Stimulated activated CD8-positive, alpha-beta memory T cell treated with anti-CD3 and anti-CD28 coated beads, Interleukin-15, amount 100 ng/mL, for 1 hour (primary cell): ENCODE data around the gene NRIP2.

Experiments used
- DNase-seq: peaks from one replicate; pipeline ENCODE4 v3.0.0-alpha.2; 2020; ENCODE audit warnings: low read depth

The NRIP2 gene

DNA sequence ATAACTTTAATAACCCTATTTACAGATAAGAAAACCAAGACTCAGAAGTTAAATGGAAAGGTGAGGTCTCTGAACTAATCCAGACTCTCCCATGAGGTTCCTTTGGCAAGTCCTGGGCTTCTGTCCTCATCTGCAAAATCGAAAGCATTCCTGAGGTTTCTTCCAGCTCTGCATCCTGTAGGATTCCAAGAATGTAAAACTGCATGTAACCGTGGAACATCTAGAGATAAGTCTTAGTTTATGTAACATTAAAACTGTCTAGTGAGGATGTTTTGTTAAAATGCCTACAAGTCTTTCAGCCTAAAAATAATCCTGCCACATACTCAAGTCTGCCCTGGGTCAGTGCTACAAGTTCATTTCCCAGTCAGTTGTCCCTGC lies 29.7 kb downstream of the NRIP2 start:
- DNase-seq: no peak

DNA sequence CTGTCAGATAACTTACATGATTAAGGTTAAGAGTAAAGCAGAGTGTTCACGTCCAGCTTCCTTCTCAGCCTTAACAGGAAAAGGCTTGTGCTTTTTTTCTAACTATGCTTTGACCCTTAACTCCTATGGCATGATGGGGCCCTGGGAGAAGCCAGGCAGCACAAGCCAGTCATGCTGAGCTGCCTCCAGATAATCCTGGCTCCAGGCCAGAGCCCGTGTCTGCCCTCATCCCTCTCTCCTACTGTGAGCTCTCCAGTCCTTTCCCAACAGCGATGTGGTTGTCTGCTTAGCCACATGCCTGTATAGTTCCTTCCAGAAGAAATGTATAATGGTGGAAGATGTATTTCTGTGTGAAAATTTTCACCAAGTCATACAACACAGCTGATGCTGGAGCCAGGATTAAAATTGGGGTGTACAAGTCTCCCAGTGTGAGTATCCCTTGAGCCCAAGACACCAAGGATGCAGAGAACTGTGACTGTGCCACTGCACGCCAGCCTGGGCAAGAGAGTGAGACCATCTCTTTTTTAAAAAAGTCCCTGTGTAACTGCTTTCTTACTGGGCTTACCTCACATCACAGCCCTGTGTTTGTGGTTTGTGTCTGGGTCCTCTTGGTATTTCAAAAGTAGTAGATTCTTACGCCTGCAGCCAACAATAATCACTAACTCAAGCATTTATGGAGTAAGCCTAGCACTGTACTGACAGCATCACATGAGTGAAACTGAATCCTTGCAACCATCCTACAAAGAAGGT lies 30.3 kb downstream of the NRIP2 start:
- no peak for DNase-seq

DNA sequence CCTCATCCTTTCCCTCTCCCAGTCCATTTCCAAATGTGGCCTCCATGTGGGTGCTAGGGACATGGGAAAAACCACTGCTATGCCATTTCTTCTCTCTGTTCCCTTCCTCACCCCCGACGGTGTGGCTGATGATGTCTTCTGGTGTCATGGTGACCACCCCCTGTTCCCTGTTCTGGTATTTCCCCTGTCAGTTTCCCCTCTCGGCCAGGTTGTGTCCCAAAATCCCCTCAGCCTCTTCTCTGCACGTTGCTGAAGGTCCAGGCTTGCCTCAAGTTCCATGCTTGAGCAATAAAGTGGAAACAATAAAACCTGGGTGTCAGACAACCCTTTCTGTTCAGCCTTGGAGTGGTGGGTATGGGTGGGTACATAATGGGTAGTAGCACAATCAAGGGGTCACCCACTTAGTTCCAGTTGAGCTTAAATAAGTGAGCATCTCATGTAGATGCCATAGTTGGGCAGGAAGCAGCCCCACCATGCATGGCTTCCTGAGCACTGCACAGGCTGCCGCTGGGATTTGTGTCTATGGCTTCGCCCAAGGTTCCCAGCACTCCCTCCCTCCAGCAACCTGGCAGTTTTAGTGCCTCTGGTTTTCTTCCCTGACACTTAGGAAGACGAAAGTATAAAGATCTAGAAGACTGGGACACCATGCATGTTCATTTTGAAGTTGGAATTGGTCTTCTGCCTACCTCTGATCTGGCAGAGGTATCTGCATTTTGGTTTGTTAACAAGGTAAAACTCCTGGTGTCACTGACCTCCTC lies 31.0 kb downstream of the NRIP2 start:
- DNase-seq: no peak

DNA sequence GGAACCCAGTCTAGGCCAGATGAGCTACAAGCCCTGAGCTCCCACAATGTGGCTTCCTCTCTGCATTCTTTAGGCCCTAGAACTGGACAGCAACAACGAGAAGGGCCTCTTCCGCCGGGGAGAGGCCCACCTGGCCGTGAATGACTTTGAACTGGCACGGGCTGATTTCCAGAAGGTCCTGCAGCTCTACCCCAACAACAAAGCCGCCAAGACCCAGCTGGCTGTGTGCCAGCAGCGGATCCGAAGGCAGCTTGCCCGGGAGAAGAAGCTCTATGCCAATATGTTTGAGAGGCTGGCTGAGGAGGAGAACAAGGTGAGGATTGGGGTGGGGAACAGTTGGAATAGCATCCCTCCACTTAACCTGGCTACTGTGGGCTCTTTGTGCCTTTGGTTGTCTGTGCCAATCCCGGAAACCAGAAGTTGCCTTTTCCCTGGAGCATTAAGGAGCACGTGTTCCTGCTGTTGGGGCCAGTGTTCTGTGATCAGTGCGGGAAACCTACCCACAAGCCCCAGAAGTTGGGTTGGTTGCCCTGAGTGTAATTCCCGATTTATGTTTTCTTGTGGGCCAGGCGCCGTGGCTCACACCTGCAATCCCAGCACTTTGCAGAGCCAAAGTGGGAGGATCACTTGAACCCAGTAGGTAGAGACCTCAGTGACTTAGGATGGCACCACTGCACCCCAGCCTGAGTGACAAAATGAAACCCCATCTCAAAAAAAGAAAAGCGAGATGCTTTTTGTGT lies 33.6 kb downstream of the NRIP2 start:
- DNase-seq: no peak

DNA sequence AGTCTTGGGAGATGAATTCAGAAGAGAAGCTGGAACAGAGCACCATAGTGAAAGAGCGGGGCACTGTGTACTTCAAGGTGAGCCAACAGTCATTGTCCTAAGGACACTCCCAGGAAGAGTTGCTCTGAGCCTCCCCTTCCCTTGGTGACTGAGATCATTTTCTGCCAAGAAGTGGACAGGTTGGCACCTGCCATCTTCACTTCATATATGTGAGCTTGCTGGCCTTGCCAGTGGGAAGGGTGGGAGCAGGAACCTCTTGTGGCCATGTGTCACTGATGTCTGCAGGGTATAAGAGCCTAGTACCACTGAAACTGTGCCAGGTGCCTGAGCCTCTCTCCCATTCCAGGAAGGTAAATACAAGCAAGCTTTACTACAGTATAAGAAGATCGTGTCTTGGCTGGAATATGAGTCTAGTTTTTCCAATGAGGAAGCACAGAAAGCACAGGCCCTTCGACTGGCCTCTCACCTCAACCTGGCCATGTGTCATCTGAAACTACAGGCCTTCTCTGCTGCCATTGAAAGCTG lies 34.7 kb downstream of the NRIP2 start:
- DNase-seq: no peak

DNA sequence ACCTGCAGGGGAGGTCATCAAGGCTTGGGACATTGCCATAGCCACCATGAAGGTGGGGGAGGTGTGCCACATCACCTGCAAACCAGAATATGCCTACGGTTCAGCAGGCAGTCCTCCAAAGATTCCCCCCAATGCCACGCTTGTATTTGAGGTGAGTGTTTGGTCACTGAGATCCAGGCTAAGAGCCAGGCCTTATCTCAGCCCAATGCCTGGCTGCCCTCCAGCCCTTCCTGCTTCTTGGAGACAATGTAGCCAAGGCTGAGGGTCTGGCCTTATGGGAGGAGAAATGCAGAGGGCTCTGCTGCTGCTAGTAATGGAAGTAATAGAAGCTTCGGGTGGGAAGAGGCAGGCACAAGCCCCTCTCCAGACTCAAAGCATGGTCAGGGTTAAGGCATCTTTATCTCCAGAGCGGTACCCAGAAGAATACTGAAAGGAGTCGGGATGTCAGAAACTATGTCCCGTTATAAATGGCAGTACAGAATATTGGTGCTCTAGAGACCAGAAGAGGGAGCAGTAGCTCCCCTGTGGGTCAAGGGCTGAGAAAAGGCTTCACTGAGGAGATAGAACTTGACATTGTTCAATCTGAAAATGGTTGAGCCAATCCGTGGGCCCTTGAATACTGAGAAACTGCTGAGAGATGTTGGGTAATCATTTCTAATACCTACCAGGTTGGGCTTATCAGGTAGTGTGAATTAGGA lies 37.0 kb downstream of the NRIP2 start:
- no peak for DNase-seq

DNA sequence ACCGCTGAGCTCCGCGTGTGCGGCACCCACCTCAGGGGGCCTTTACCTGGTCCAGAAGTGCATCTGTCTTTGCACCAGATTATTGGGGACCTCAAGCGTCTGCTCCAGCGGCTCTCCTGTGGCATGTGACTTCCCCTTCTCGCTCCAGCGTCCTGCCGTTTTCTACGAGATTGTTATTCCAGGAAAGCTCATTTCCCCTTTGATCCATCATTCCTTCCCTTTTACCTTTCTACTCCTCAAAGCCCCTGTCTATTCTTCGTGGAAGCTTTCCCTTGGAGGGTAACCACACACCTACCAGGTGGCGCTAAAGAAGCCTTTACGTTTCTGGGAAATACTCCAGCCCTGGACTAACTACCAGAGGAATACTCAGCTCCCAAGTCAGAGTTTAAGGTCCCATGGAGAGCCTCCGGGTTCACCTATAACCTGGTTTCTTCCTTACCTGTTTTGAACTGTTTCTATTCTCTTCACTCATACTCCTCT lies 38.6 kb downstream of the NRIP2 start:
- DNase-seq: no peak

DNA sequence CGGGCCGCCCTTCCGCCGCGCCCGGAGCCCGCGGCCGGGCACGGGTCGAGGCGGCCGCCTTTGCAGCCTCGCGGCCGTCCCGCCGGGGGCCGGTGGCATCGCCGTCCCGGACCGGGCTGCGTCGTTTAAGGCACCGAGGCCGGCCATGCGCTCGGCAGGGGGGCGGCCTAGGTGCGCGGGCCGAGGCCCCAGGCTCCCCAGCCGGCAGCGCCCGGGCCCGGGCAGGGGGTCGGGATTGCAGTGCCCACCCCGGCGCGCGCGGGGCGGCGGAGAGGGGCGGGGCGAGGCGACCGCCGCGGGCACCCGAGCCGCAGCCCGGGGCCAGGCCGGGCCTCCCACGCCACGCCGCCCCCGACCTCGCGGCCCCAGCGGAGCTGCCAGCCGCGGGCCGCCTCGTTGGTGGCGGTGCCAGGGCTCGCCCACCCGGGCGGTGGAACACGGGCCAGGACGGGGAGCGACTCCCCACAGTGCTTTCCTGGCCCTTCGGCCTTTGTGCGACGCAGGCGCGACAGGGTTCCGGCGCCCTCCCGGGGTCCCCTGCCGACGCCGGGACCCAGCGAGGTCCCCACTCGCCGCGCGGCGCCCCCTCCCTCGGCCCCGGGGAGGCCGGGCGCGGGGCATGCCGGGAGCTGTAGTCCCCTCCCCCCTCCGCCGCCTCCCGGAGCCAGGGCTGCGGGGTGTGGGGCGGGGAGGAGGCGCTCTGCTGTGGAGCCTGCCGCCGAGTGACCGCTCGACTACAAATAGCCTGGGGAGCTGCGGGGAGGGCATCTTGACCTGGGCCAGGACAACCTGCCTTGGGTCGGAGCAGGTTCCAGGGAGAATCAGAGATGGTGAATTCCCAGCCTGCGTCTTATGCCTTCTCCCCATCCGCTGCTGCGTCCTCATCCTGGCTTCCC lies 39.3 kb downstream of the NRIP2 start:
- DNase-seq: peak; percentile 46

DNA sequence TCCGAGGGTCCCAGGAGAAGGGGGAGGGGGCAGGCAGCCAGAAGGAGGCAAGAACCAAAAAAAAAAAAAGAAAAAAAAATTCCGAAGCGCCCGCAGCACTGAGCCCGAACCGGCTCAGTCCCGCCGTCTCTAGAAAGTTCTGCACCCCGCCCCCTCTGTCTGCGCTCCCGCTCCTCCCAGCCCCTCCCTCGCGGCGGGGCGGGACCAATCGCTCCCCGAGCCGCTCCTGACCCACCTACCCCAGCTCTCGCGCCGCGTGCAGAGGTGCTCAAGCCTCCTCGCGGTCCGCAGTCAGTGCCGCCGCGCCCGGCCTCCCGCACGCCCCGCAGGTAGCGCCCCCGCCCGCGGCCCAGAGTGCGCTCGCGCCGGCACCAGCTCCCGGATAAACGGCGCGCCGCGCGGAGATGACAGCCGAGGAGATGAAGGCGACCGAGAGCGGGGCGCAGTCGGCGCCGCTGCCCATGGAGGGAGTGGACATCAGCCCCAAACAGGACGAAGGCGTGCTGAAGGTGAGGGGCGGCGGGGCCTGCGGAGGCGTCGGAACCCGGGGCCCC lies 40.0 kb downstream of the NRIP2 start, which contains the start of gene FKBP4:
Gene FKBP4, plus strand, starts transcription at position 235 of the 554 bp plus-strand sequence. Its CDS starts 170 bp downstream, at position 405.
- DNase-seq: peak; percentile 75

DNA sequence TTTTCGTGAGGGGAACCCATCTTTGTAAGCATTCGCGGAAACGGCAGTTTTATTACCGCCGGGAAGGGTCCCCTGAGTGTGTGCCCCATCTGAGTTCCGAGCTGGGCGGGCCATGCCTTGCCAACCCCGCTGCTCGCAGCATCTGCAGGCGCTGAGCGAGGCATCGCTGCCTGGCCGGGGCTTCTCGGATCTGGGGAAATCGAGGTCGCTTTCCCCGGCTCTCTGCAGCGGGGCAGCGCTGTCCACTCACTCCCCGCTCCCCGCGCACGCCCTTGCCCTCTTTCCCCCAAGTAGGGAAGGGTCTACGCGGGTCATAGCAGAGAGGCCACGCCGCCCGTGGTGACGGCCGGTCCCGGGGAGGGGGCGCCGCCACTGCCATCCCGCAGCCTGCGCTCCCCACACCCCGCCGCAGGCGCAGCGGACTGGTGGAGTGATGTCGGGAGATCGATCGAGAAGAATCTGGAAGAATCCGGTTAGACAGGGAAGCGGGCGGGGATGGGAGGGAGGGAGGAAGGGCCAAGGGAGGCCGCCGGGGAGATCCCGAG lies 40.6 kb downstream of the NRIP2 start:
- DNase-seq: no peak

DNA sequence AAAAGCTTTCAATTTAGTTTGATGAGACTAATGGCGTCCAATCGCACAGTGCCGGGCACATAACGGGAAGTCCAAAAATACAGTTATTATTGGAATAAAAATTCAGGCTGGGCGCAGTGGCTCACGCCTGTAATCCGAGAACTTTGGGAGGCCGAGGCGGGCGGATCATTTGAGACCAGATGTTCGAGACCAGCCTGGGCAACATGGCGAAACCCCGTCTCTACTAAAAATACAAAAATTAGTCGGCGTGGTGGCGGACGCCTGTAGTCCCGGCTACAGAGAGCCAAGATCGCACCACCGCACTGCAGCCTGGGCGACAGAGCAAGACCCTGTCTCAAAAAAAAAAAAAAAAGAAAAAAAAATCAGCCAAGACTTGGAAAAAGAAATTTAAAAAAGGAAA lies 41.3 kb downstream of the NRIP2 start:
- no peak for DNase-seq

DNA sequence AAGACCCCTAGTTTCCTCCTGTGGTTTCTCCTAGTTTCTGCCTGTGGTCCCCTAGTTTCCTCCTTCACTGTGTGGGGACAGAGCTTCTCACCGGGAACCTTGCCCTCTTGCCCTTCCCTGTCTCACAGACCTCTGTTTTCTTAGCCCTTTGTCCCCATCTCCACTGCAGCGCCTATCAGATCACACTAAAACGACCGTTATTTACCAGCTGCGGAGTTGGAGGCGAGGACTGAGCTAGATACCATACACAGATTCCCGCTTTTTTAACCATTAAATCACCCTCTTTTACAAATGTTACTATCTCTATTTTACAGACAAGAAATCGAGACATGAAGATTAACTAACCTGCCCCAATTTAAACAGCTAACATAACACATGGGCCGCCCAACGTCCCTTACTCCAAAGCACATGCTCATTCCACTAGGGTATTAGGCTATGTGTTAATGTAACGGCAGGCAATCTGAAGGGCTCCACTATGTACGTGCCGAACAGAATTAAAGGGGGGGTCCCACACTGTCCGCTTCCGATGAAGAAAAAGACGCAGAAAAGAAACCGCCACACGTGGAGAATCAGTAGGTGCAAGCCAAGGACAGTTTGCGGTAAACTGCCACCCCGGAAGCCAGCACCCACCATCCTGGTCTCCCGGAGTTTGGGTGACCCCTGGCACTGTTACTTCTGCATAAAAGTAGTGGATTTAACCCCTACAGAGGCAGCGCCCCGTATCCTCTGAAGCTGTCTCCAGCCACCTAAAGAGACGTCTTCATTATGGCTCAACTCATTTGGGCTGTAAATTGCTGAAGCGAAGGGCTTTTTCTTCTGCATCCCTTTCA lies 41.9 kb downstream of the NRIP2 start:
- DNase-seq: no peak

DNA sequence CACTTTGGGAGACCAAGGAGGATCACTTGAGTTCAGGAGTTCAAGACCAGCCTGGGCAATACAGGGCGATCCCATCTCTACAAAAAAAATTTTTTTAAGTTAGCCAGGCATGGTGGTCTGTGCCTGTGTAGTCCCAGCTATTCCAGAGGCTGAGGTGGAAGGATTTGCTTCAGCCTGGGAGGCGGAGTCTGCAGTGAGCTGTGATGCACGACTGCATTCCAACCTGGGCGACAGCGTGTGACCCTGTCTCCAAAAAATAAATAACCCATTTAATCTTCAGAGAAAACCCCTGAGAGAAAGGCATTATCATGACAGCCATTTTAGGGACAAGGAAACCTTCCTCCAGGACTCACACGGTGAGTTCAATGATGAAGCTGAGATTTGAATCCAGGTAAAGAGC lies 43.7 kb downstream of the NRIP2 start:
- DNase-seq: no peak

DNA sequence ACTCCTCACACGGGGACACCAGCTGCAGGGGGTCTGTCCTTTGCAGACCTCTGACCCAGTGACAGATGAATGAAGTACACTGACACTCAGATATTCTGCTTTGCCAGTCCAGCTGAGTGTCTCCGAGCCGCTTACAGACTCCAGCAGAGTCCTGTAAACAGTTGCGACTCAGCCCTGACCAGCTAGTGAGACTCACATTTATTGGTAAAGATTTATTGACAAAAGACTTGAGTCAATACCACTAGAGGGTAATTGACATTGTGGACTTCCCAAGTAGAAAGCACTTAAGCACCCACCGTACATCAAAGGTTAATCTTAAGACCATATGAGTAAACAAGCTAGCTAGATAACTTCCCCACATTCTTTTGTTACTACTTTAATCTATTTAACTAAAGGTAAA lies 49.8 kb downstream of the NRIP2 start:
- DNase-seq: no peak

DNA sequence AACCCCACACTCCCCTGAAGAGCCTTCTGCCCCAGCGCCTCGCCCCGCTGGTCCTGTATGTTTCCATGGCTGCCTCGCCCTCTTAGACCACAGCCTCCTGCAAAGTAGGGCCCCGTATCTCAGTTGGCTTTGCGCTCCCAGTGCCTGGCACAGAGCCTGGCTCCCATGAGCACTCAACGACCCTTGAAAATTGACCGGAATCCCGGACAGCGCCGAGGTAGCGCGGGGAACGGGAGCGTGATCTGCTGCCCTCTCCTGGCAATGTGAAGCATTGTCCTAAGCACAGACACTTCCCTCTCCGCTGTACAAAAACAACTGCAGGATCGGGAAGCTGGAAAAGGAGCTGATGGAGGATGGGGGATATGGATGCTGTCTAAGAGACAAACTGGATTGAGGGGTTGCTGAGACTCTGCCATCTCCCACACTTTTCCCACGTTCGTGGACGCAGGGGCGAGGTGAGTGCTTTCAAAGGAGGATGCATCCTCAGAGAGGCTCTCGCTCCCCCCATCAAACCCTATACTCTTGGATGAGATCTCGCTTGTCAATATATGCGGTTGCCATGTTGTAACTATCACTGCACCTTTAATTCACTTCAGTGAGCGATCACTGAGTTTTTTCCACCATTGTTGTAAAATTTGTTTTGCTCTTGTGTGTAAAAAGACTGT lies 50.8 kb downstream of the NRIP2 start:
- DNase-seq: peak; percentile 26

DNA sequence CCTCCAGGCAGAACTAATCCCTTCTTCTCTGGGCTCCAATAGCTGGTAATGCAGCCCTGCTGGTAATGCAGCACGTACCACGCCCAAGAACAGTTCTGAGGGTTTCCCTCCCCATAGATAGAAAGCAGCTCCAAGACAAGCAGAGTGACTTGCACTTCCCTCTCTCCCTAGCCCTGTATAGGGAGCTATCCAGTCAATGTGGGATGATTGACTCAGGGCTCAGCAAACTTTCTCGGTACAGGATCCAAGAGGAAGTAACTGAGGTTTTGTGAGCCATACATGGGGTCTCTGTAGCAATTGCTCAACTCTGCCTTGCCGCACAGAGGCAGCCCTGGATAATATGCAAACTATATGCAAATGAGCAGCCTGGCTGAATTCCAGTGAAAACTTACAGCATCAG lies 55.6 kb downstream of the NRIP2 start:
- no peak for DNase-seq

DNA sequence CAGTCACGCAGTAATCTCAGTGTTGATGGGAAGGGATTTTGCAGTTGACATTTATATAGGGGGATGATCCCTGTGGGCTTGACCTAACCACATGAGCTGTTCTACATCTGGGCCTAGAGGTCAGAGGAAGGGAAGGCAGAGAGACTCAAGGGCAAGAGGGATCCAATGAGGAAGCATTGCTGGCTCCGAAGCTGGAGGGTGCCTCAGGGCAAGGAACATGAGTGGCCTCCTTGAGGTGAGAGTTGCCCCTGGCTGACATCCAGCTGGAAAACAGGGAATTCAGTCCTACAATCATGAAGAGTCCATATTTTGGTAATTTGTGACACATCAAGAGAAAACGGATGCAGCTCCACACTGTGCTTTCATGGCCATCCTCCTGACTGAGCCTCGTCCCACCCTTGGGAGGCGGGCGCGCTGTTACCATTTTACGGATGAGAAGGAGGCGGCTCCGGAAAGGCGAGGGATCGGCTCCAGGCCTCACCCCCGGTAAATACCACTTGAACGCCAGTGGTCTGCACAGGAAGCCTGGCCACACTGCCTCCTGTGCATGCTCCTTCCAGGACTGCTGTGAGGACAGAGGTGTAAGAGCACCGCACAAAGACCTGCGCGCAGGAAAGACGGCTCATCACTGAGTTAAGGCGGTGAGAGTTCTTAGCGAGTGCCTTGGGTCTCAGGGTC lies 58.6 kb downstream of the NRIP2 start:
- no peak for DNase-seq

DNA sequence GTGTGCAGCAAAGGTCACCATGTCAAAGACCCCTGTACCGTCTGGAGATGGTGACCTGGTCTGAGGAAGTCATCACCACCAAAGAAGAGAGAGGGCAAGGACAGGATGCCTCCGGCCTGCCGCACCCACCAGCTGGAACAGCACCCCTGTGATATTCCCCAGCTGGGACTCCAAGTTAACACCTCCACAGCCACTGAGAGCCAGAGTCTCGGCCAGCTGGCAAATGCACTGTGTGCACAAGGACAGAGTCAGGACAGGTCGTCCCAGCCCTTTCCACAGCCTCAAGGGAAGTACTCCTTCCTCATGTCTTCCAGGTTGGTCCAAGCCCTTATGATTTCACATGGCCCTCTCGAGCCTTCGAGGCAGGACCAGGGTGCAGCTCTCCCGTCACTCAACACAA lies 59.4 kb downstream of the NRIP2 start:
- no peak for DNase-seq
